ENCODE measurements around the gene SHISA9.

GRCh38 chr16:13041180-13041579, 139.8 kb downstream of the SHISA9 start:
- no peak for TF ChIP-seq CTCF (IDR thresholded peaks at IDR 0.05; ENCODE audit: low read depth, low read length)
- no peak for TF ChIP-seq POLR2A (IDR thresholded peaks at IDR 0.05; ENCODE audit: extremely low read depth, insufficient read length)
- no peak for TF ChIP-seq MAX (IDR thresholded peaks at IDR 0.05; ENCODE audit: low read depth, low read length)
- TF ChIP-seq MYC (IDR thresholded peaks at IDR 0.05; ENCODE audit: low read depth, low read length), result no peak

All from NB4 (cell line).